ENCODE measurements around the gene SMC1A.

DNA sequence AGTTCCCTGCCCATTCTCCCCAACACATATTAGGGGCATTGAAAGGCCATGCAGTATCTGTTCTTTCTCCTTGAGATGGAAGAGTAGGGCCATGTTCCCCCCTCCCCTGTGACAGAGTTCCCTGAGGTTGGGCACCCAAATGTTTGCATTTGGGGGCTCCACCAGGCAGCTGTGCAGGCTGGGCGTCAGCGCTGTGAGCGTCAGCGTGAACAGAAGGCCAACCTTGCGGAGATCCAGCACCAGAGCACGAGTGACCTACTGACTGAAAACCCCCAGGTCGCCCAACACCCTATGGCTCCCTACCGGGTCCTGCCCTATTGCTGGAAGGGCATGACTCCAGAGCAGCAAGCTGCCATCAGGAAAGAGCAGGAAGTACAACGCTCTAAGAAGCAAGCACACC lies 7.8 kb upstream of the SMC1A start:
- no peak for TF ChIP-seq CTCF (IDR thresholded peaks at IDR 0.05)
- TF ChIP-seq POLR2A (IDR thresholded peaks at IDR 0.05): no peak
